Liver (tissue), 9 donors: ENCODE measurements around the gene AADAC. TPM values are rescaled to one million over a fixed set of nuclear protein-coding genes. Genes with fewer than 3 reads are reported as not detected.
"Not testable (repeated sequence)": the region's sequence is repeated elsewhere in the genome, so short reads cannot be mapped to it uniquely, and the experiment has no call there.

ENCODE experiments used
- DNase-seq: peaks from one replicate; pipeline ENCODE4 v3.0.0-alpha.2; 2017; ENCODE audit warnings: low spot score
- H3K27ac ChIP-seq, 2 donors: one replicate each; pipeline ENCODE4 v1.7.0; 2013; ENCODE audit warnings: inconsistent platforms in 2 of 2, low read length in 2 of 2, control low read depth in 1 of 2, low read depth in 1 of 2, mild to moderate bottlenecking in 1 of 2
- H3K27me3 ChIP-seq, 4 donors: one replicate each; pipeline versions ENCODE4 v1.6.1 to v1.7.0; 2013; ENCODE audit warnings: low read length in 3 of 4, inconsistent platforms in 1 of 4, mild to moderate bottlenecking in 1 of 4, moderate library complexity in 1 of 4; ENCODE audit not compliant: control insufficient read depth in 4 of 4, insufficient read depth in 4 of 4
- H3K36me3 ChIP-seq, 4 donors: one replicate each; pipeline versions ENCODE4 v1.6.1 to v1.7.0; 2013; ENCODE audit warnings: low read length in 3 of 4, mild to moderate bottlenecking in 3 of 4, low read depth in 1 of 4, moderate library complexity in 1 of 4; ENCODE audit not compliant: control insufficient read depth in 4 of 4, insufficient read depth in 3 of 4
- H3K4me1 ChIP-seq, 4 donors: one replicate each; pipeline versions ENCODE4 v1.6.1 to v1.7.0; 2013; ENCODE audit warnings: low read length in 3 of 4, mild to moderate bottlenecking in 3 of 4, moderate library complexity in 1 of 4; ENCODE audit not compliant: control insufficient read depth in 4 of 4, insufficient read depth in 4 of 4
- H3K4me3 ChIP-seq, 3 donors: one replicate each; pipeline versions ENCODE4 v1.6.1 to v1.7.0; 2013; ENCODE audit warnings: low read length in 3 of 3, control low read depth in 1 of 3, low read depth in 1 of 3, mild to moderate bottlenecking in 1 of 3
- H3K9ac ChIP-seq, 2 donors: one replicate each; pipeline ENCODE4 v1.7.0; 2013; ENCODE audit warnings: low read length in 2 of 2, mild to moderate bottlenecking in 2 of 2, moderate library complexity in 2 of 2, control low read depth in 1 of 2, low read depth in 1 of 2
- H3K9me3 ChIP-seq, 4 donors: one replicate each; pipeline versions ENCODE4 v1.6.1 to v1.7.0; 2013; ENCODE audit warnings: low read length in 3 of 4; ENCODE audit not compliant: control insufficient read depth in 4 of 4
- ATF3 ChIP-seq: IDR thresholded peaks from 2 replicates; pipeline ENCODE4 v1.6.1; 2016; ENCODE audit warnings: antibody characterized with exemption
- EGR1 ChIP-seq, 2 donors: IDR thresholded peaks; 2 replicates each; pipeline ENCODE4 v1.6.1; 2016 to 2018; ENCODE audit warnings: antibody characterized with exemption in 2 of 2, low read depth in 2 of 2
- FOXA1 ChIP-seq: IDR thresholded peaks from 2 replicates; pipeline ENCODE4 v1.6.1; 2016; ENCODE audit warnings: antibody characterized with exemption
- FOXA2 ChIP-seq: IDR thresholded peaks from 2 replicates; pipeline ENCODE4 v1.6.1; 2016; ENCODE audit warnings: antibody characterized with exemption
- HNF4A ChIP-seq, 2 donors: conservative IDR thresholded peaks; 2 replicates each; pipeline ENCODE4 v1.6.1; 2016; ENCODE audit warnings: antibody characterized with exemption in 2 of 2, mild to moderate bottlenecking in 2 of 2
- HNF4G ChIP-seq: IDR thresholded peaks from 2 replicates; pipeline ENCODE4 v1.6.1; 2016; ENCODE audit warnings: antibody characterized with exemption
- JUND ChIP-seq, 2 donors: IDR thresholded peaks; 2 replicates each; pipeline ENCODE4 v1.6.1; 2016; ENCODE audit warnings: antibody characterized with exemption in 2 of 2
- RAD21 ChIP-seq, 2 donors: IDR thresholded peaks; 2 replicates each; pipeline ENCODE4 v1.6.1; 2016; ENCODE audit warnings: antibody characterized with exemption in 2 of 2, mild to moderate bottlenecking in 2 of 2
- REST ChIP-seq: IDR thresholded peaks from 2 replicates; pipeline ENCODE4 v1.6.1; 2016; ENCODE audit warnings: antibody characterized with exemption, mild to moderate bottlenecking
- RXRA ChIP-seq, 2 donors: IDR thresholded peaks; 2 replicates each; pipeline ENCODE4 v1.6.1; 2017 to 2018; ENCODE audit warnings: antibody characterized with exemption in 2 of 2, mild to moderate bottlenecking in 1 of 2
- SP1 ChIP-seq: IDR thresholded peaks from 2 replicates; pipeline ENCODE4 v1.6.1; 2018; ENCODE audit warnings: antibody characterized with exemption, mild to moderate bottlenecking
- TAF1 ChIP-seq: conservative IDR thresholded peaks from 2 replicates; pipeline ENCODE4 v1.6.1; 2016; ENCODE audit warnings: antibody characterized with exemption, mild to moderate bottlenecking
- YY1 ChIP-seq: IDR thresholded peaks from 2 replicates; pipeline ENCODE4 v1.6.1; 2016; ENCODE audit warnings: antibody characterized with exemption, mild to moderate bottlenecking
- WGBS: extraction: QIAGEN DNeasy Blood & Tissue Kit; methylation state at CpG from one replicate; pipeline ENCODE4 v1.1.7; 2013; 5-methylcytosine and 5-hydroxymethylcytosine counted together
- polyA plus RNA-seq, 2 donors: library from polyadenylated mRNA; stranded (reverse) in 1 of 2; unstranded in 1 of 2; fragments of 200-250 nt in 1 of 2; fragments of >200 nt in 1 of 2; fragmentation: Nextera tagmentation in 1 of 2; extraction: Ambion mirVana in 1 of 2; gene quantifications; one replicate each; pipeline versions ENCODE4 v1.2.1 to v1.2.3, GENCODE V29; 2013 to 2015
- total RNA-seq, 2 donors: library from RNA; depleted of rRNA; stranded (reverse); fragments of >200 nt; gene quantifications; one replicate each; pipeline ENCODE4 v1.2.3, GENCODE V29; 2014
- donor health status: healthy.
- donor health status: healthy.
- donor health status: healthy.
- donor health status: healthy.
- donor health status: healthy.

Gene AADAC
- total and polyA plus RNA-seq, 4 donors, result 144 to 321 (median 281) TPM

- no peak for DNase-seq
- Histone ChIP-seq H3K27me3 (no peaks in the 10 kb centered on the region), H3K4me3 (no peak overlapping the region), H3K27ac (no peak overlapping the region), H3K4me1 (no peaks in the 10 kb centered on the region), H3K9ac (no peak overlapping the region), H3K9me3 (no peaks in the 10 kb centered on the region), H3K36me3 (no peaks in the 10 kb centered on the region)
- 57% methylated on average over 2 of the region's 2 CpGs for WGBS
- TF ChIP-seq JUND (IDR thresholded peaks at IDR 0.05), result no peak
- no peak for TF ChIP-seq REST
- no peak for TF ChIP-seq TAF1
- no peak for TF ChIP-seq FOXA2
- TF ChIP-seq ATF3, result no peak
- no peak for TF ChIP-seq HNF4G
- no peak for TF ChIP-seq EGR1 (IDR thresholded peaks at IDR 0.05; ENCODE audit: low read depth in 2 of 2)
- TF ChIP-seq HNF4A (conservative IDR thresholded peaks at IDR 0.05), result no peak
- TF ChIP-seq RXRA (IDR thresholded peaks at IDR 0.05), result no peak
- no peak for TF ChIP-seq RAD21 (IDR thresholded peaks at IDR 0.05)
- no peak for TF ChIP-seq SP1
Observed at GRCh38 chr3:151788401-151788800, 25.5 kb upstream of the AADAC start.

GRCh38 chr3:151789853-151790463 is 24.0 kb upstream of the AADAC start:
- no peak for DNase-seq
- Histone ChIP-seq H3K9me3 (no peaks in the 10 kb centered on the region), H3K27ac (no peak overlapping the region), H3K27me3 (no peaks in the 10 kb centered on the region), H3K4me1 (peaks cover 0 to 4% (median 1%) of the 10 kb centered on the region in 4 donors), H3K9ac (no peak overlapping the region), H3K36me3 (no peaks in the 10 kb centered on the region), H3K4me3 (no peak overlapping the region)
- TF ChIP-seq HNF4G (no peak), SP1 (no peak), FOXA1 (no peak), YY1 (no peak), TAF1 (no peak)
- 64% methylated on average over 1 of the region's 1 CpG for WGBS

- H3K9ac ChIP-seq, H3K9me3 ChIP-seq, H3K27me3 ChIP-seq, H3K36me3 ChIP-seq, H3K4me1 ChIP-seq, H3K4me3 ChIP-seq, DNase-seq, H3K27ac ChIP-seq: not testable (repeated sequence)
- WGBS, result 95% methylated on average over 2 of the region's 2 CpGs
Observed at GRCh38 chr3:151790763-151791162, 23.2 kb upstream of the AADAC start.
